H9 (cell line): ENCODE data around the gene PITPNM3. TPM values are rescaled to one million over a fixed set of nuclear protein-coding genes. Genes with fewer than 3 reads are reported as not detected.

Source experiments
- DNase-seq: peaks from one replicate; pipeline ENCODE4 v3.0.0-alpha.2; 2017
- H2AFZ ChIP-seq: one replicate; pipeline ENCODE4 v1.6.1; 2013; ENCODE audit warnings: mild to moderate bottlenecking, low read length, control low read depth, moderate library complexity
- H2AK5ac ChIP-seq: 2 replicates; pipeline ENCODE4 v1.6.1; 2013; ENCODE audit warnings: low read length, control low read depth, mixed read lengths; ENCODE audit not compliant: insufficient read length
- H2BK120ac ChIP-seq: one replicate; pipeline ENCODE4 v1.6.1; 2013; ENCODE audit warnings: low read depth, mild to moderate bottlenecking, low read length, control low read depth, inconsistent platforms; ENCODE audit not compliant: poor library complexity, severe bottlenecking
- H2BK12ac ChIP-seq: 2 replicates; pipeline ENCODE4 v1.6.1; 2013; ENCODE audit warnings: low read length, control low read depth, mixed read lengths, low read depth; ENCODE audit not compliant: insufficient read length
- H2BK15ac ChIP-seq: 2 replicates; pipeline ENCODE4 v1.6.1; 2013; ENCODE audit warnings: low read depth, low read length, control low read depth
- H2BK20ac ChIP-seq: one replicate; pipeline ENCODE4 v1.6.1; 2013; ENCODE audit warnings: low read depth, mild to moderate bottlenecking, low read length, control low read depth, inconsistent platforms; ENCODE audit not compliant: poor library complexity, severe bottlenecking
- H2BK5ac ChIP-seq: 2 replicates; pipeline ENCODE4 v1.6.1; 2013; ENCODE audit warnings: low read length, control low read depth, mixed read lengths; ENCODE audit not compliant: insufficient read length
- H3K14ac ChIP-seq: 2 replicates; pipeline ENCODE4 v1.6.1; 2013; ENCODE audit warnings: low read length, control low read depth; ENCODE audit not compliant: insufficient read depth
- H3K18ac ChIP-seq: 2 replicates; pipeline ENCODE4 v1.6.1; 2013; ENCODE audit warnings: low read depth, mild to moderate bottlenecking, mixed read lengths, low read length, control low read depth; ENCODE audit not compliant: insufficient read length
- H3K23ac ChIP-seq: 2 replicates; pipeline ENCODE4 v1.6.1; 2013; ENCODE audit warnings: low read length, control low read depth, mixed read lengths, low read depth; ENCODE audit not compliant: insufficient read length
- H3K23me2 ChIP-seq: 2 replicates; pipeline ENCODE4 v1.6.1; 2013; ENCODE audit warnings: low read depth, mild to moderate bottlenecking, mixed read lengths, low read length, control low read depth; ENCODE audit not compliant: insufficient read length, poor library complexity, severe bottlenecking
- H3K27ac ChIP-seq: 2 replicates; pipeline ENCODE4 v1.5.1; 2013; ENCODE audit warnings: low read length, control low read depth, mixed read lengths, low read depth; ENCODE audit not compliant: insufficient read length
- H3K27me3 ChIP-seq: 2 replicates; pipeline ENCODE4 v1.6.1; 2013; ENCODE audit warnings: low read length, control low read depth, inconsistent platforms; ENCODE audit not compliant: insufficient read depth
- H3K4ac ChIP-seq: 2 replicates; pipeline ENCODE4 v1.6.1; 2013; ENCODE audit warnings: low read depth, mild to moderate bottlenecking, control low read depth, inconsistent platforms, low read length, moderate library complexity
- H3K4me1 ChIP-seq: 2 replicates; pipeline ENCODE4 v1.6.1; 2013; ENCODE audit warnings: low read length, control low read depth, inconsistent platforms; ENCODE audit not compliant: insufficient read depth
- H3K4me2 ChIP-seq: 2 replicates; pipeline ENCODE4 v1.6.1; 2013; ENCODE audit warnings: low read length, control low read depth, mixed read lengths; ENCODE audit not compliant: insufficient read length, insufficient read depth
- H3K56ac ChIP-seq: 2 replicates; pipeline ENCODE4 v1.6.1; 2013; ENCODE audit warnings: low read depth, mild to moderate bottlenecking, mixed read lengths, low read length, control low read depth; ENCODE audit not compliant: insufficient read length
- H3K79me1 ChIP-seq: 2 replicates; pipeline ENCODE4 v1.6.1; 2013; ENCODE audit warnings: low read depth, mild to moderate bottlenecking, moderate library complexity, low read length, control low read depth, inconsistent platforms; ENCODE audit not compliant: insufficient read depth, poor library complexity, severe bottlenecking
- H3K79me2 ChIP-seq: 2 replicates; pipeline ENCODE4 v1.6.1; 2013; ENCODE audit warnings: low read length, control low read depth, inconsistent platforms; ENCODE audit not compliant: insufficient read depth
- H3K9ac ChIP-seq: 2 replicates; pipeline ENCODE4 v1.6.1; 2013; ENCODE audit warnings: low read length, control low read depth, mixed read lengths; ENCODE audit not compliant: insufficient read length; ENCODE audit errors: extremely low read depth
- H3K9me3 ChIP-seq: one replicate; pipeline ENCODE4 v1.6.1; 2013; ENCODE audit warnings: low read depth, low read length, inconsistent platforms; ENCODE audit not compliant: control insufficient read depth
- H3T11ph ChIP-seq: one replicate; pipeline ENCODE4 v1.6.1; 2013; ENCODE audit warnings: mild to moderate bottlenecking, low read length, control low read depth, inconsistent platforms
- H4K20me1 ChIP-seq: one replicate; pipeline ENCODE4 v1.6.1; 2013; ENCODE audit not compliant: control insufficient read depth, insufficient read length, insufficient read depth
- H4K5ac ChIP-seq: 2 replicates; pipeline ENCODE4 v1.6.1; 2013; ENCODE audit warnings: low read depth, mild to moderate bottlenecking, mixed read lengths, low read length, control low read depth; ENCODE audit not compliant: insufficient read length
- H4K8ac ChIP-seq: replicated peaks from 2 replicates; pipeline ENCODE4 v1.6.1; 2013; ENCODE audit warnings: low read length, control low read depth, mixed read lengths, low read depth; ENCODE audit not compliant: insufficient read length
- H4K91ac ChIP-seq: 2 replicates; pipeline ENCODE4 v1.6.1; 2013; ENCODE audit warnings: low read depth, mild to moderate bottlenecking, moderate library complexity, mixed read lengths, low read length, control low read depth; ENCODE audit not compliant: insufficient read length
- H3K27ac Mint-ChIP-seq, 3 experiments: 2 replicates in 2 of 3; 3 replicates in 1 of 3; pipeline ENCODE4 v1.8.0; 2020 to 2021; ENCODE audit warnings: mixed read lengths in 3 of 3, mild to moderate bottlenecking in 1 of 3, moderate library complexity in 1 of 3
- H3K27me3 Mint-ChIP-seq: 2 replicates; pipeline ENCODE4 v1.8.0; 2021; ENCODE audit warnings: low read depth, mild to moderate bottlenecking, moderate library complexity, mixed read lengths
- H3K36me3 Mint-ChIP-seq, 3 experiments: 2 replicates in 2 of 3; 3 replicates in 1 of 3; pipeline ENCODE4 v1.8.0; 2020 to 2021; ENCODE audit warnings: low read depth in 3 of 3, mixed read lengths in 3 of 3; ENCODE audit not compliant: insufficient read depth in 1 of 3
- H3K4me1 Mint-ChIP-seq, 2 experiments: 2 replicates each; pipeline ENCODE4 v1.8.0; 2020; ENCODE audit warnings: mixed read lengths in 2 of 2
- H3K4me3 Mint-ChIP-seq, 2 experiments: 2 replicates in 1 of 2; 3 replicates in 1 of 2; pipeline ENCODE4 v1.8.0; 2020 to 2021; ENCODE audit warnings: mild to moderate bottlenecking in 2 of 2, mixed read lengths in 2 of 2, moderate library complexity in 1 of 2
- H3K9me3 Mint-ChIP-seq, 2 experiments: 2 replicates in 1 of 2; 3 replicates in 1 of 2; pipeline ENCODE4 v1.8.0; 2020; ENCODE audit warnings: mild to moderate bottlenecking in 2 of 2, mixed read lengths in 2 of 2, moderate library complexity in 1 of 2
- CTCF ChIP-seq: fragments of 200-600 bp; sonication (generic); conservative IDR thresholded peaks from 3 replicates; pipeline ENCODE4 v1.8.0; 2021; ENCODE audit warnings: antibody characterized with exemption, mild to moderate bottlenecking
- WGBS: extraction: QIAGEN DNeasy Blood & Tissue Kit; methylation state at CpG from one replicate; pipeline ENCODE4 v1.1.7; 2013; ENCODE audit warnings: missing lambda C conversion rate, low lambda C conversion rate, mixed read lengths; ENCODE audit not compliant: insufficient read length; ENCODE audit errors: extremely low coverage; 5-methylcytosine and 5-hydroxymethylcytosine counted together
- total RNA-seq: library from RNA; stranded (reverse); gene quantifications from 2 replicates; pipeline ENCODE4 v1.2.1, GENCODE V29; 2021

Gene PITPNM3
- total RNA-seq, 1 experiment from 2014 or later = 3.4 TPM

- Mint-ChIP-seq H3K27ac (0 out of 7 replicates have a peak overlapping the region, but pooled peaks of 1 of the 3 experiments have one; percentile 3), H3K4me3 (no peak overlapping the region), H3K27me3 (no peaks in the 10 kb centered on the region; the same call in 1 of the 2 replicates), H3K4me1 (peaks cover 2 to 7% of the 10 kb centered on the region in 2 experiments; a peak in 2 of 4 replicates), H3K9me3 (no peaks in the 10 kb centered on the region), H3K36me3 (no peaks in the 10 kb centered on the region)
- no peak overlapping the region for H2BK5ac ChIP-seq
- no CpG with 5 or more reads among the region's 6 CpGs for WGBS
- H3K23ac ChIP-seq = no peak overlapping the region
- H3K79me2 ChIP-seq = no peaks in the 10 kb centered on the region
- DNase-seq = no peak
- no peak overlapping the region for H3K18ac ChIP-seq
- no peak overlapping the region for H3K27ac ChIP-seq
- no peak overlapping the region for H3K4me2 ChIP-seq
- H2AFZ ChIP-seq = no peak overlapping the region
- no peak overlapping the region for H3K9ac ChIP-seq
- H2BK20ac ChIP-seq = no peak overlapping the region
- H3K23me2 ChIP-seq = no peaks in the 10 kb centered on the region
- no peak overlapping the region for H4K5ac ChIP-seq
- no peak overlapping the region for H2BK15ac ChIP-seq
- no peak overlapping the region for H2AK5ac ChIP-seq
- no peak overlapping the region for H4K8ac ChIP-seq
- TF ChIP-seq CTCF = no peak
- H3K14ac ChIP-seq = no peak overlapping the region
- no peaks in the 10 kb centered on the region for H3K27me3 ChIP-seq
- H3K4me1 ChIP-seq = no peaks in the 10 kb centered on the region
- H4K91ac ChIP-seq = no peak overlapping the region
- H3K56ac ChIP-seq = no peak overlapping the region
- no peak overlapping the region for H2BK12ac ChIP-seq
- H3K9me3 ChIP-seq = no peaks in the 10 kb centered on the region
- no peak overlapping the region for H3T11ph ChIP-seq
- no peak overlapping the region for H2BK120ac ChIP-seq
- no peaks in the 10 kb centered on the region for H3K79me1 ChIP-seq
- H3K4ac ChIP-seq = no peak overlapping the region
- no peaks in the 10 kb centered on the region for H4K20me1 ChIP-seq
These were observed 148.1 kb downstream of the PITPNM3 start for GRCh38 chr17:6408276-6408675.
